GM18519 (cell line): Measurements from ENCODE around the gene ADAT3.

Experiments used
- ATAC-seq: cut with Tn5 transposase; IDR thresholded peaks from one replicate; pipeline ENCODE4 v1.9.1; 2021; ENCODE audit warnings: mild to moderate bottlenecking, moderate library complexity; ENCODE audit not compliant: unreplicated experiment, low FRiP score

Gene ADAT3

DNA sequence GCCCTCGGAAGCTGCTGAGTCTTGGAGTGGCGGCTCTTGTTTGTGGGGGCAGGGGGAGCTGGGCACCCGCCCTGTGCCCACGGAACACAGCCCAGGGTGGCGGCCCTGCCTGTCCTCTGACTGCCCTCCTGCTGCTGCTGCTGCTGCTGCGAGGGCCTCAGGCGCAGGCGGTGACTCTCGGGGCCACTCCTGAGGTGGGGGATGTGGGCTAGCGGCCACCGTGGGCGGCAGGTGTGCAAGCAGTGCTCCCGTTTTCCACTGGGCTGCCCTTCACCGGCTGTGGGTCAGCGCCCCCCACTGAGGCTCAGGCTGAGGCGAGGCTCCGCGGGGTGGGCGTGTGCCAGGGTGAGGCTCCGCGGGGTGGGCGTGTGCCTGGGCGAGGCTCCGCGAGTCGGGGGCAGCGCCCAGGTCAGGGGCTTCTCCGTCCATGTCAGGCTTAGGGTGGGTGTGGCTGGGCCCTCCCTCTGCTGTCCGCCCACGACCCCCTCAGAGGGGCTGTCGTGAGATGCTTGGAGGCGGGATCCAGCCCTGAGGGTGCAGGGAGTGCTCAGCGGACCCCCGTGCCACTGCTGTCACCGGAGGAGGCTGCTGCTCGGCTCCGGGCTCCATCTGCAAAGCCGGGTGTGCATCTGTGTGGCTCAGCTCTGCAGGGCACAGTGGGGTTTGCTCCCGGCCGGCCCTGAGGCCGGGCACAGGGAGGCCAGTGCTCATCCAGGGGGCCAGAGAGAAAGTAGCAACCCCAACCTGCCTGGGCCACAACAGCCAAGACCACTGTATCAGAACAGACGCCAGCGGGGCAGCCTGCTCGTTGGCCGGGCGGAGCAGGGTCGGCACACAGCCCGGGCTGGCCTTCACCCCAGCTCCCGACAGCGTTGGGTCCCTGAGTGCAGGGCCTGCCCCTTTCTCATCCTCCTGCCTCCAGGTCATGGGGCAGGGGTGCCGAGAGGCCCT is 50.2 kb downstream of the ADAT3 start:
- no peak for ATAC-seq

DNA sequence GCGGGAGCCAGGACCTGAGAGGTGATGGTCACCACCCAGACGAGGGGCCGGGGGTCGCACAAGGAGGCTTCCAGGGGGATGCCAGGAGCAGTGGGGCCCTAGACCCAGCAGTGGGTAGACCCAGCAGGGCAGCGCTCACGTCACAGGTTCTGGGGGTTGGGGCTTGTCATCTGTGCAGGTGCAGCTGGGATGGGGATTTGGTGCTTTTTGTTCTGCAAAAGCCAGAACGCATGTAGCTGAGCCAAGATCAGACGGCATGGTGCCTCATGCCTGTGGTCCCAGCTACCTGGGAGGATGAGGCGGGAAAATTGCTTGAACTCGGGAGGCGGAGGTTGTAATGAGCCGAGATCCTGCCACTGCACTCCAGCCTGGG is 50.9 kb downstream of the ADAT3 start:
- no peak for ATAC-seq

GRCh38 chr19:1956868-1957492 is 51.8 kb downstream of the ADAT3 start:
- no peak for ATAC-seq

DNA sequence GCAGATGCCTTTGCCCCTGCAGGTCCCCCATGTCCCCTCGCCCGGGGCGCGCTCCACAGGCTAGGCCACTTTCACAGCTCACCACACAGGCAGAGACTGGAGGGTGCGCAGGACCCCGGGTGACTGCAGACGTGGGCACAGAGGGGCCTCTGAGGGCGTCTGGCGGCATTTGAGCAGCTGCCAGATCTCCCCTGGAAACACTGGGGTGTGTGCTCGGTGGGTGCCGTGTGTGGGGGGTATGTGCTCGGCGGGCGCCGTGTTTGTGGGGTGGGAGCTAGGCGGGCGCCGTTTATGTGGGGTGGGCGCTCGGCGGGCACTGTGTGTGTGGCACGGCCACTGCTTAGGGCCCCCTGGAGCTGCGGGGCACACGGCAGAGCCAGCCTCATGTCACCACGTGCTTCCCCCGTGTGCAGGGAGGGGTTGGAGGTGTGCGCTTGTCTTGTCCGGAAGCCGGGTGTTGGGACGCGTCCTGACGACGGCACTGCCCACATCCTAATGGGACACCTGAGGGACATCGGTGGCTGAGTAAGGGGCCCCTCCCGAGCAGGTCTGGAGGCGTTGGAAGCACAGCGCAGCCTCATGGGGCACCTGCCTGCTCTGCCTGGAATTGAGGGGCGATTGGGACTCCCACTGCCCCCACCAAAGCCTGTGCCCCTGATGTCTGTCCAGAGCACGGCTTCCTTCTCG is 52.5 kb downstream of the ADAT3 start:
- no peak for ATAC-seq

- no peak for ATAC-seq
These were observed 54.9 kb downstream of the ADAT3 start for GRCh38 chr19:1959928-1960589.

DNA sequence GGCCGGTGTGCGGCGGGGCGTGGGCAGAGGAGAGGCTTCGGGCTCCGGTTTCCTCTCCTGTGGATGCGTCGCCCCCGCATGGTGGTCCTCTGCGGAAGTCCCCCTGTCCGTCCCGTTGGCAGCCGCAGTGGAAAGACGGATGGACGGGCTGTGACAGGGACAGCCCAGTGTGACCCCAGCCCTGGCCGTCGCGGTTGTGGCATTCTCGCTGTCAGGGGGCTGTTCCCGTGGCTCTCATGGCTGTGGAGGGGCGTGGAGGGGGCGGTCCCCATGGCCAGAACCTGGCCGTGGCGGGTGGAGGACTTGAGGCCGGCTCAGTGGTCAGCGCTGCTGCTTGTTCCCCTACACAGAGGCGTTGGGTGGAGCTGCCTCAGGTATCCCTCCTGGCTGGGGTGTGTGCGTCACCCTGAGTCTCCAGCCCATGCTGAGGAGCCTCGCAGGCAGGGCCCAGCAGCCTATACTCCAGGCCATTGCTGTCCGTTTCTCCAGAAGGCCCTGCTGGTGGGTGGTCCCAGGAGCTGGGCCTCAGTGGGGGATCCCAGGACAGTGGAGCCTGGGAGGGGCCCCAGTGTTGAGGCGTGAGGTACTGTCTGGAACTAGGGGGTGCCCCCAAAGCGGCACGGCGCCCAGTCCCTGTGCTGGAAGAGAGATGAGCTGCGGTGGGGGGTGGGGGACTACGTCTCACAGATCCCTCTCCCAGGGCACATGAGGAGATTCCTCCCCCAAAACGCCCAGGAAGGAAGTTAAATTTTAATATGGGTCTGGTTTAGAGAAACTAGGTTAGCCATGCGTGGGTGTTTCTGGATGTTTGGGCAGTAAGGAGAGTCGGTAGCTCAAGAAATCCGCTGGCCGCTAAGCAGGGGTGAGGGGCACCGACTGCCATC is 56.0 kb downstream of the ADAT3 start:
- no peak for ATAC-seq

DNA sequence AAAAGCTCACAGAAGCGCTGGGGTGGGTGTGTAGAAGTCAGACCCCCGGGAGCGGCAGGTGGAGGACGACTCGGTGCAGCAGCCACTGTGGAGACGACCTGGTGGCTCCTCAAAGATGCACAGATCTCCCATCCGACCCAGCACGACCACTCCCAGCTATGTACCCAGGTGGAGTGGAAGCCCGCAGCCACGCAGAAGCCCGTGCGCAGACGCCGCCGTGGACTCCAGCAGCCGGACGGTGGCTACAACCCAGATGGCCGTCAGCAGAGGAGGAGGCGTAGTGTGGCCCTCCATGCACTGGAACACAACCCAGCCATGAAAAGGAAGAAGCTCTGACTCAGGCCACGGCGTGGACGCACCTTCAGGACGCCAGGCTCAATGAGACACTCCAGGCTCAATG is 57.5 kb downstream of the ADAT3 start:
- ATAC-seq, result no peak
